Stimulated activated naive B cell treated with anti-CD40 and anti-IgM and Interleukin-4, amounts not matched to agents 10 μg/mL and 1 μg/mL and 100 μg/mL, for 72 hours (primary cell): ENCODE measurements around the gene WNT10A.
"Not testable (repeated sequence)": the region's sequence is repeated elsewhere in the genome, so short reads cannot be mapped to it uniquely, and the experiment has no call there.

Experiments
- ATAC-seq, 2 donors: fragments of 150-1000 bp; cut with Tn5 transposase; replicated peaks; 2 replicates each; pipeline ENCODE4 v1.10.0; 2021; ENCODE audit warnings: moderate library complexity in 1 of 2
- DNase-seq: peaks from one replicate; pipeline ENCODE4 v3.0.0; 2021
- H3K27ac Mint-ChIP-seq: one replicate; pipeline ENCODE4 v1.8.0; 2022; ENCODE audit warnings: mild to moderate bottlenecking, mixed read lengths
- H3K27me3 Mint-ChIP-seq, 2 donors: one replicate each; pipeline ENCODE4 v1.8.0; 2022; ENCODE audit warnings: mixed read lengths in 2 of 2
- H3K36me3 Mint-ChIP-seq, 2 donors: one replicate each; pipeline ENCODE4 v1.8.0; 2022; ENCODE audit warnings: mixed read lengths in 2 of 2, mild to moderate bottlenecking in 1 of 2
- H3K4me1 Mint-ChIP-seq, 2 donors: one replicate each; pipeline ENCODE4 v1.8.0; 2022; ENCODE audit warnings: mixed read lengths in 2 of 2, mild to moderate bottlenecking in 1 of 2
- H3K4me3 Mint-ChIP-seq, 2 donors: one replicate each; pipeline ENCODE4 v1.8.0; 2022; ENCODE audit warnings: mild to moderate bottlenecking in 2 of 2, mixed read lengths in 2 of 2, moderate library complexity in 1 of 2
- H3K9me3 Mint-ChIP-seq, 2 donors: one replicate each; pipeline ENCODE4 v1.8.0; 2022; ENCODE audit warnings: mixed read lengths in 2 of 2, mild to moderate bottlenecking in 1 of 2

Gene WNT10A

GRCh38 chr2:218897394-218898108 is 16.9 kb downstream of the WNT10A start:
- no peaks in the 10 kb centered on the region for H3K9me3 Mint-ChIP-seq
- H3K27me3 Mint-ChIP-seq = peaks cover 26 to 29% of the 10 kb centered on the region in 2 donors
- H3K27ac Mint-ChIP-seq = peak overlapping the region; percentile 83
- H3K4me3 Mint-ChIP-seq = peak overlapping the region; percentile 69 to 81
- peaks cover 39 to 67% of the 10 kb centered on the region in 2 donors for H3K4me1 Mint-ChIP-seq
- peak; percentile 2 for ATAC-seq
- DNase-seq = no peak
- peaks cover 0 to 1% of the 10 kb centered on the region in 2 donors for H3K36me3 Mint-ChIP-seq

- Mint-ChIP-seq H3K4me1 (peaks cover 39 to 59% of the 10 kb centered on the region in 2 donors), H3K4me3 (peak overlapping the region; percentile 42 to 69), H3K9me3 (no peaks in the 10 kb centered on the region), H3K36me3 (peaks cover 0 to 1% of the 10 kb centered on the region in 2 donors), H3K27ac (peak overlapping the region; percentile 62), H3K27me3 (peaks cover 30 to 32% of the 10 kb centered on the region in 2 donors)
- ATAC-seq (peak; percentile 33 to 43), DNase-seq (peak; percentile 76)
Measured at GRCh38 chr2:218898109-218898878, 17.6 kb downstream of the WNT10A start.

GRCh38 chr2:218899147-218899546 is 18.5 kb downstream of the WNT10A start:
- peaks cover 33 to 36% of the 10 kb centered on the region in 2 donors for H3K27me3 Mint-ChIP-seq
- H3K4me3 Mint-ChIP-seq = no peak overlapping the region
- DNase-seq (no peak), ATAC-seq (no peak)
- H3K9me3 Mint-ChIP-seq = no peaks in the 10 kb centered on the region
- H3K36me3 Mint-ChIP-seq = peaks cover 0 to 1% of the 10 kb centered on the region in 2 donors
- H3K4me1 Mint-ChIP-seq = peaks cover 30 to 51% of the 10 kb centered on the region in 2 donors
- H3K27ac Mint-ChIP-seq = no peak overlapping the region

GRCh38 chr2:218902427-218902826 is 21.8 kb downstream of the WNT10A start:
- Mint-ChIP-seq H3K4me1 (peaks cover 8 to 18% of the 10 kb centered on the region in 2 donors), H3K27me3 (peaks cover 49 to 59% of the 10 kb centered on the region in 2 donors), H3K9me3 (no peaks in the 10 kb centered on the region), H3K4me3 (no peak overlapping the region), H3K27ac (peak overlapping the region; percentile 32), H3K36me3 (peaks cover 0 to 1% of the 10 kb centered on the region in 2 donors)
- no peak for DNase-seq
- ATAC-seq = no peak

DNA sequence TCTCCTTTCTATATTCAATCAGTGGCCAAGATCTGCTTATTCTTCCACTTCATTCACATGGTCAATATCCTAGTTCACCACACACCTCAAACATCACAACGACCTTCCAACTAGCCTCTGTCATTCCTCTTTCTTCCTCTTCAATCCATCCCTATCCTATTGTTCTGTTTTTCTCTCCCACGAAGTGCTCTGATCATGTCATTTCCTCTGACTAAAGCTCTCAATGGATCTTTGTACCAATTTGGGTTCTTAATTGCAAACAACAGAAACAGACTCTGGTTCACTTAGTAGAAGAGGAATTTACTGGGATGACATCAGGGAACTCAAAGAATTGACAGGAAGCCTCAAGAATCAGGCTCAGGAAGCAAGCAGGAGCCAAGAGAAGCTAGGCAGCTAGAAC is 23.5 kb downstream of the WNT10A start:
- Mint-ChIP-seq H3K27me3 (peaks cover 40 to 54% of the 10 kb centered on the region in 2 donors), H3K4me3 (no peak overlapping the region)

DNA sequence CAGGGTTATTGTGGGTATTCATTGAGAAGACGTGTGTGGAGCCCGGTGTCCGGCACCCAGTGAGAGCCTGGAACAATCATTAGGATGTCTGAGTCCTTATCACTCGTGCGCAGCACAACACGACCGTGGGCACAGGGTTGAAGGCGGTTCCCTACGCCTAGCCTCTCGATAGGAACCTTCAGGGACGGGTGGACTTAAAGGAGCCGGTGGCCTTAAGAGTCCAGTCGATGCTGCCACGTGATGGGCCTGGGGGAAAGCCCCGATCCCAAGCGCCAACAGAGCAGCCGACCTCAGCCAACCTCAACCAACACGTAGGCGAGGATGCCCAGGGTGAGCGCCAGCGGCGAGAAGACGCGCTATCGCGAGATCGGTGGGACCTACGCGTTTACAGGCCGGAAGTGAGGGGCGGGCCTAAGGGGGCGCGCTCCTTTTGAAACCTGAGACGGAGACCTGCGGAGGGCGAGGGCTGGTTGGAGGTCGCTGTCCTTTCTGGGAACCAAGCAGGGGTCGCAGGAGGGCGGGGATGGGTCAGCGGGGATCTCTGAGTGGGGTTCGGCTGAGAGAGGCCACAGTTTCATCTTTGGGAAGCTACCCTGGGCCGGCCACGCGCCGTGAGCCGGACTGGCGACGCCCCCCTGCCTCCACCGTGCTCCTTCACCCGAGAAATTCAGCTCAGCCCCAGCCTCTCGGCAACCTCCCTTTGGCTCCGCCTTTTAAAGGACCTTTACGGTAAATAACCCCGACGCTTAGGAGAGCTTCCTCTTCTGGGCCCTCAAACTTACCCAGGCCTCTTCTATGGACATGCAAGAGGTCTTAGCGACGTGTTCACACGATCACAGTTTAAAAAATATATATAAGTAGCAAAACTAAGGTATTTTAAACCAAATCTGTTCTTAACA is 28.3 kb downstream of the WNT10A start:
- ATAC-seq = peak; percentile 98
- H3K27me3 Mint-ChIP-seq = peaks cover 18 to 45% of the 10 kb centered on the region in 2 donors
- H3K4me3 Mint-ChIP-seq = peak overlapping the region; percentile 84 to 90
- H3K36me3 Mint-ChIP-seq = no peaks in the 10 kb centered on the region
- H3K27ac Mint-ChIP-seq = peak overlapping the region; percentile 91
- no peaks in the 10 kb centered on the region for H3K9me3 Mint-ChIP-seq
- peak; percentile 93 for DNase-seq
- H3K4me1 Mint-ChIP-seq = peaks cover 2 to 15% of the 10 kb centered on the region in 2 donors

More for the DNA sequence above, 23.5 kb downstream of the WNT10A start:
- Mint-ChIP-seq H3K4me1 (peaks cover 3 to 15% of the 10 kb centered on the region in 2 donors), H3K36me3 (peaks cover 0 to 1% of the 10 kb centered on the region in 2 donors), H3K27ac (no peak overlapping the region), H3K9me3 (no peaks in the 10 kb centered on the region)
- DNase-seq (no peak), ATAC-seq (no peak)

DNA sequence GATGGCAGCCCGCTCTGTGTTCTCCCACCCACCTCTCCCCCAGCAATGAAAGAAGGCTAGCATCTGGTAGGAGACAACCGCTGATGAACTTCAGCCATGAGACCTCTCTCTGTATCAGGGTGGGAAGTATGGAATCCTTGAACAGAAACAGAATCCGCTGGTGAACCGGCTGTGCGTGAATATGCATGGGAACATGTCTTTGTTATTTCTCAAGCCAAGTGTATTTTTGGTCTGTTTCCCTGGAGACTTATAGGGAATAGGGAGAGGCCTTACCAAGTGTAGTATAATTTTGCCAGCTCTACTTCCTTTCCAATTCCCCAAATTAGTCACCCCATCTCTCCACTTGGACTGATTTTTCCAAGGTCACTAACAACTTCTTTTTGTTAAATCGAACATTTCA is 30.1 kb downstream of the WNT10A start:
- Mint-ChIP-seq H3K9me3 (no peaks in the 10 kb centered on the region), H3K4me1 (peaks cover 2 to 15% of the 10 kb centered on the region in 2 donors), H3K36me3 (no peaks in the 10 kb centered on the region), H3K27me3 (peaks cover 19 to 46% of the 10 kb centered on the region in 2 donors), H3K4me3 (no peak overlapping the region), H3K27ac (no peak overlapping the region)
- ATAC-seq (no peak), DNase-seq (no peak)

DNA sequence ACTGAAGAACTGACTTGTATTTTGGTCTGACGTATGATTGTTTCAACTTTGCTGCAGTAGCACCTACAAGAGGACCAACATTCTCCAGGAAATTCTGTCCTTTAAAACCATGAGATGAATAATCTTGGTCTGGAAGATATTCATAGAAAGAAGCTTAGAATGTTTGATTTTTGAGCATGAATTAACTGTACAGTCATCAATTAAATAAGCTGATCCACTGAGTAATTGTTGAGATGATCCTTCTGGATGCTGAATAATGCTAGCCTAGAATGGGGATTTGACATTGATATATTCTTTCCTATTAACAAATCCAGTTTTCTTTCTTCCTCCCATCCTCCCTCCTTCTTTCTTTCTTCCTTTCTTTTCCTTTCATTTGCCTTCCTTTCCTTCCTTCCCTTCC is 39.9 kb downstream of the WNT10A start:
- Mint-ChIP-seq H3K27me3 (peaks cover 33 to 42% of the 10 kb centered on the region in 2 donors), H3K9me3 (peaks cover 16% of the 10 kb centered on the region in 2 donors), H3K4me1 (peaks cover 0 to 3% of the 10 kb centered on the region in 2 donors), H3K27ac (no peak overlapping the region), H3K36me3 (peaks cover 7 to 19% of the 10 kb centered on the region in 2 donors), H3K4me3 (no peak overlapping the region)
- ATAC-seq = no peak
- DNase-seq = no peak

DNA sequence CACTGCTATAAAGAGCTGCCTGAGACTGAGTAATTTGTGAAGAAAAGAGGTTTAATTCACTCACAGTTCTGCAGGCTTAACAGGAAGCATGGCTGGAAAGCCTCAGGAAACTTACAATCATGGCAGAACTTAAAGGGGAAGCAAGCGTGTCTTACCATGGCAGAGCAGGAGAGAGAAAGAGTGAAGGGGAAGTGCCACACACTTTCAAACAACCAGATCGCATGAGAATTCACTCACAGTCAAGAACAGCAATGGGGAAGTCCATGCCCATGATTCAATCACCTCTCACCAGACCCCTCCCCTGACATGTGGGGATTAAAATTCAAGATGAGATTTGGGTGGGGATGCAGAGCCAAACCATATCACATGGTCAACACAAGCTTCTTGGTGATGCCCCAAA is 44.1 kb downstream of the WNT10A start:
- H3K27me3 Mint-ChIP-seq = peaks cover 35 to 55% of the 10 kb centered on the region in 2 donors
- peaks cover 7 to 19% of the 10 kb centered on the region in 2 donors for H3K36me3 Mint-ChIP-seq
- DNase-seq (no peak), ATAC-seq (no peak)
- H3K9me3 Mint-ChIP-seq = peaks cover 16% of the 10 kb centered on the region in 2 donors
- peaks cover 0 to 3% of the 10 kb centered on the region in 2 donors for H3K4me1 Mint-ChIP-seq
- H3K4me3 Mint-ChIP-seq = no peak overlapping the region
- no peak overlapping the region for H3K27ac Mint-ChIP-seq

DNA sequence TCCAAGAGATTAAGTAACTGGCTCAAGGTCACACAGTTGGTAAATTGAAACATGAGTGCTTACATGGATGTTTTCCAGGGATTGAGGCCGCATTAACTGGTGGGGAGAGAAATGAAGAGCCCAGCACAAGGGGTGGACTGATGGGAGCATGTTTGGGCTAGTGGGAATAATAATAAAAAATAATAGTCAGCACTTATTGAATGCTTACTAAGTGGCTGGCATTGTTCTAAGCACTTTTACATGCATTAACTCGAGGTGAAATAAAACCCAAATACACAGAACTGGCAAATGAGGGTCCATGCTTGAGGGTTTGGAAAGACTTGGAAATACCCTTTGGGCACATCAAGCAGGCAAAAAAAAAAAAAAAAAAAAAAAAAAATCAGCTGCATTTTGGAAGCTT is 44.8 kb downstream of the WNT10A start:
- no peak overlapping the region for H3K4me3 Mint-ChIP-seq
- H3K27me3 Mint-ChIP-seq = peaks cover 29 to 56% of the 10 kb centered on the region in 2 donors
- no peak for ATAC-seq

DNA sequence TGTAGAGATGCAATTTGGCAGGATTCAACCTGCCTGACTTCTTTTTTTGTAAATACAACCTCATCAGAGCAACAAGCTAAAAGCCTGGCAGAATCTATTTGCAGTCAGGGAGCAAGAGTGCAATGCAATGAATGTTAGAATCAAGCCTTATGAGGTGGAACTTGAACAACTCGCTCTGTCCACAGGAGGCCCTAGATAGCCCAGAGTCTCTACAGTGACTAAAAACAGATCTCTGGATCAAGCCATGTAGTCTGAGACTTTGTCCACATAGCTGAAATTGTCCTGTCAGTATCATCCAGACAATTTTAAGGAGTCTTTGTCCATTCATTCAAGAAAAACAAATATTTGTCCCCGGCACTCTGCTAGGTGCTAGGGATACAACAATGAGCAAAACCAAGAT is 46.8 kb downstream of the WNT10A start:
- Mint-ChIP-seq H3K4me1 (peaks cover 0 to 2% of the 10 kb centered on the region in 2 donors), H3K36me3 (peaks cover 6 to 14% of the 10 kb centered on the region in 2 donors), H3K4me3 (no peak overlapping the region), H3K27me3 (peaks cover 21 to 49% of the 10 kb centered on the region in 2 donors), H3K27ac (no peak overlapping the region), H3K9me3 (peaks cover 13 to 16% of the 10 kb centered on the region in 2 donors)
- DNase-seq (no peak), ATAC-seq (no peak)

More for the DNA sequence above, 44.8 kb downstream of the WNT10A start:
- Mint-ChIP-seq H3K9me3 (peaks cover 16% of the 10 kb centered on the region in 2 donors), H3K36me3 (peaks cover 7 to 19% of the 10 kb centered on the region in 2 donors), H3K27ac (no peak overlapping the region), H3K4me1 (peaks cover 0 to 3% of the 10 kb centered on the region in 2 donors)
- no peak for DNase-seq

DNA sequence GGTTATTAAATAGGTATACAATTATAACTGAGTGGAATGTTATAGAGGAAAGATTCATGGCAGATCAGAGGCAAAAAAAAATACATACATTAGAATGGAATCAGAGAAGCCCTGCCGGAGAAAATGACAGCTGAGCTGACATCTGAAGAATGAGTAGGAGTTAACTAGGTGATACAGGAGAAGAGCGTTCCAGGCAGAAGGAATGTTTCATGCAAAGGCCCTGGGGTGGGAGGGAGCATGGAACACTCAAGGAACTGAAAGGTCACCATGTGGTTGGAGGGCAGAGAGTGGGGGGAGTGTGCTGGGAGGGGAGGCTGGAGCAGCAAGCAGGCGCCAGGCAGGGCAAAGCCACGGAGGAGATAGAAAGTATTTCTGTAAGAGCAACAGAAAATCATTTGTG is 47.2 kb downstream of the WNT10A start:
- DNase-seq (no peak), ATAC-seq (no peak)
- Mint-ChIP-seq H3K4me3 (no peak overlapping the region), H3K36me3 (peaks cover 5 to 9% of the 10 kb centered on the region in 2 donors), H3K9me3 (peaks cover 12 to 16% of the 10 kb centered on the region in 2 donors), H3K27me3 (peaks cover 18 to 51% of the 10 kb centered on the region in 2 donors), H3K4me1 (peaks cover 0 to 2% of the 10 kb centered on the region in 2 donors), H3K27ac (no peak overlapping the region)

DNA sequence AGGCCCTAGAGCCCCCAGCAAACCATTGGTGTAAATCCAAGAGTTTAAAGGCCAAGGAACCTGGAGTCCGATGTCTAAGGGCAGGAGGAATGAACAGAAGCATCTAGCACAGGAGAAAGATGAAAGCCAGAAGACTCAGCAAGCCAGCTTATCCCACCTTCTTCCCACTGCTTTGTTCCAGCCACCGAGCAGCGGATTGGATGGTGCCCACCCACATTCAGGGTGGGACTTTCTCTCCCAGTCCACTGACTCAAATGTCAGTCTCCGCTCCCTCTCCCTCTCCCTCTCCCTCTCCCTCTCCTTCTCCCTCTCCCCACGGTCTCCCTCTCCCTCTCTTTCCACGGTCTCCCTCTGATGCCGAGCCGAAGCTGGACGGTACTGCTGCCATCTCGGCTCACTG is 49.8 kb downstream of the WNT10A start:
- not testable (repeated sequence) for H3K4me1 Mint-ChIP-seq, H3K27ac Mint-ChIP-seq, H3K9me3 Mint-ChIP-seq, H3K4me3 Mint-ChIP-seq, DNase-seq, ATAC-seq, H3K36me3 Mint-ChIP-seq
- H3K27me3 Mint-ChIP-seq = peaks cover 15 to 57% of the 10 kb centered on the region in 2 donors

DNA sequence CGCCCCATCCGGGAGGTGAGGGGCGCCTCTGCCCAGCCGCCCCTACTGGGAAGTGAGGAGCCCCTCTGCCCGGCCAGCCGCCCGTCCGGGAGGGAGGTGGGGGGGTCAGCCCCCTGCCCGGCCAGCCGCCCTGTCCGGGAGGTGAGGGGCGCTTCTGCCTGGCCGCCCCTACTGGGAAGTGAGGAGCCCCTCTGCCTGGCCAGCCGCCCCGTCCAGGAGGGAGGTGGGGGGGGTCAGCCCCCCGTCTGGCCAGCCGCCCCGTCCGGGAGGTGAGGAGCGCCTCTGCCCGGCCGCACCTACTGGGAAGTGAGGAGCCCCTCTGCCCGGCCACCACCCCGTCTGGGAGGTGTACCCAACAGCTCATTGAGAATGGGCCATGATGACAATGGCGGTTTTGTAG is 51.1 kb downstream of the WNT10A start:
- ATAC-seq, H3K9me3 Mint-ChIP-seq, H3K4me1 Mint-ChIP-seq, DNase-seq, H3K27ac Mint-ChIP-seq, H3K4me3 Mint-ChIP-seq, H3K36me3 Mint-ChIP-seq: not testable (repeated sequence)
- H3K27me3 Mint-ChIP-seq = peaks cover 22 to 57% of the 10 kb centered on the region in 2 donors
